Body of pancreas (tissue), 4 donors: ENCODE measurements around the gene COL9A3. TPM values are rescaled to one million over a fixed set of nuclear protein-coding genes. Genes with fewer than 3 reads are reported as not detected.

Experiments
- ATAC-seq: fragments of 150-250 bp; one replicate; pipeline ENCODE4 v1.9.1; 2016
- DNase-seq, 4 donors: peaks; one replicate each; pipeline ENCODE4 v3.0.0-alpha.2; 2019
- H3K27ac ChIP-seq, 4 donors: fragments of 200-600 bp; sonication (generic); 1 replicate in 3 of 4; 2 replicates in 1 of 4; pipeline versions ENCODE4 v1.5.1 to v1.6.1; 2016 to 2019; ENCODE audit warnings: mild to moderate bottlenecking in 1 of 4, mixed read lengths in 1 of 4, moderate library complexity in 1 of 4
- H3K27me3 ChIP-seq, 2 donors: fragments of 200-600 bp; sonication (generic); one replicate each; pipeline ENCODE4 v1.6.0; 2016; ENCODE audit warnings: mild to moderate bottlenecking in 1 of 2
- H3K36me3 ChIP-seq, 2 donors: fragments of 200-600 bp; sonication (generic); replicated peaks in 1 of 2; 2 replicates each; pipeline ENCODE4 v1.5.1; 2016; ENCODE audit warnings: low read depth in 2 of 2; ENCODE audit not compliant: insufficient read depth in 1 of 2
- H3K4me1 ChIP-seq: fragments of 200-600 bp; sonication (generic); one replicate; pipeline ENCODE4 v1.6.0; 2016
- H3K4me3 ChIP-seq, 2 donors: fragments of 200-600 bp; sonication (generic); 1 replicate in 1 of 2; 2 replicates in 1 of 2; pipeline ENCODE4 v1.5.1; 2016 to 2019
- H3K9me3 ChIP-seq, 3 donors: fragments of 200-600 bp; sonication (generic); 1 replicate in 2 of 3; 2 replicates in 1 of 3; pipeline ENCODE4 v1.5.1; 2016
- POLR2A ChIP-seq, 3 donors: fragments of 450-650 bp; IDR thresholded peaks; one replicate each; pipeline ENCODE4 v1.6.1; 2016; ENCODE audit warnings: antibody characterized with exemption in 3 of 3, mild to moderate bottlenecking in 2 of 3
- WGBS, 2 donors: methylation state at CpG; one replicate each; pipeline ENCODE4 v1.1.5; 2017; 5-methylcytosine and 5-hydroxymethylcytosine counted together
- intact Hi-C: fragments of 100-400 bp; cut with DNase I; formaldehyde crosslinking; loops from one replicate; pipeline ENCODE4 v1.15.1; 2023
- total RNA-seq, 2 donors: library from RNA; depleted of rRNA; stranded (reverse); fragments of >200 nt; gene quantifications; one replicate each; pipeline ENCODE4 v1.1.0, GENCODE V29; 2016
- TF ChIP-seq, protein P1 (sequence below), 7 experiments: fragments of 450-650 bp in 4 of 7; fragments of 200-600 bp in 3 of 7; sonication (generic) in 3 of 7; IDR thresholded peaks; one replicate each; pipeline ENCODE4 v1.5.1; 2016 to 2019; ENCODE audit warnings: antibody characterized with exemption in 7 of 7

COL9A3 gene
- total RNA-seq, 2 donors from 2014 or later, result 25.2 to 69.5 TPM

DNA sequence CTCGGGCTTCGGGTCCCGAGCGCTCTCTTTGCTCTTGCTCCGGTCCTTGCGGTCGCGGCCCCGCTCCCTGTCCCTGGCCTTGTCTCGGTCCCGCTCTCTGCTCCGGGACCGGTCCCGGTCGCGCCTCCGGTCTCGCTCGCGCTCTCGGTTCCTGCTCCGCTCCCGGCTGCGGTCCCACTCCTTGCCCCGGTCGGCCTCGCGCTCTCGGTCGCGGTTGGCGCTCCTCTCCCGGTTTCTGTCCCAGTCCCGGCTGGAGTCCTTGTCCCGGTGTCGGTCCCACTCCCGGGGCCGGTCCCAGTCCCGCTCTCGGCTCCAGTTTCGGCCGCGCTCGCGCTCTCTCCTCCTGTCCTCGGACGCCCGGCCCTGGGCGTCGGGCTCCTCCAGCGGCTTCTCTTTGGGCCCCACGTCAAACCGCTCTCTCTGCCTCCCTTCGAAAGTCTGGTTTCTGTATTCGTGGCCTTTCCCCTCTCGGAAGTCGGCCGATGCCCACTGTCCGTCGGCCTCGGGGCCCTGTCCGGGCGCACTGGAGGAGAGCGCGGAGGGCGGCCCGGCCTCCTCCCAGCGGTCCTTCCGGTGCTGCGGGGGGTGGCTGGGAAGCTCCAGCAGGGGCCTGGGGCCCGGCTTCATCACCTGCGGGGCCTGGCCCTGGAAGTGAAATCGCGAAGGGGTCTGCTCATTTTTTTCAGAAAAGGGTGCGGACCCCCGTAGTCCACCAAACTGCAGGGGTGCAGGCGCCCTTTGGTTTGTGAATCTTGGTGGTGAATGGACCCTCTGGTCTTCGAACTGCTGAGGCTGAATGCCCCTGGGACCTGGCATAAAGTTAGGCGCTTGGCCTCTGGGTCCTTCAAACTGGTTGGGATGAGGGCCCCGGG is 62.7 kb downstream of the COL9A3 start:
- no peak for ATAC-seq
- H3K4me1 ChIP-seq, result peaks cover 11% of the 10 kb centered on the region
- TF ChIP-seq POLR2A (IDR thresholded peaks at IDR 0.05), result no peak
- TF ChIP-seq, protein P1, sequence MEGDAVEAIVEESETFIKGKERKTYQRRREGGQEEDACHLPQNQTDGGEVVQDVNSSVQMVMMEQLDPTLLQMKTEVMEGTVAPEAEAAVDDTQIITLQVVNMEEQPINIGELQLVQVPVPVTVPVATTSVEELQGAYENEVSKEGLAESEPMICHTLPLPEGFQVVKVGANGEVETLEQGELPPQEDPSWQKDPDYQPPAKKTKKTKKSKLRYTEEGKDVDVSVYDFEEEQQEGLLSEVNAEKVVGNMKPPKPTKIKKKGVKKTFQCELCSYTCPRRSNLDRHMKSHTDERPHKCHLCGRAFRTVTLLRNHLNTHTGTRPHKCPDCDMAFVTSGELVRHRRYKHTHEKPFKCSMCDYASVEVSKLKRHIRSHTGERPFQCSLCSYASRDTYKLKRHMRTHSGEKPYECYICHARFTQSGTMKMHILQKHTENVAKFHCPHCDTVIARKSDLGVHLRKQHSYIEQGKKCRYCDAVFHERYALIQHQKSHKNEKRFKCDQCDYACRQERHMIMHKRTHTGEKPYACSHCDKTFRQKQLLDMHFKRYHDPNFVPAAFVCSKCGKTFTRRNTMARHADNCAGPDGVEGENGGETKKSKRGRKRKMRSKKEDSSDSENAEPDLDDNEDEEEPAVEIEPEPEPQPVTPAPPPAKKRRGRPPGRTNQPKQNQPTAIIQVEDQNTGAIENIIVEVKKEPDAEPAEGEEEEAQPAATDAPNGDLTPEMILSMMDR (IDR thresholded peaks at IDR 0.05), result no peak
- no peak overlapping the region for H3K4me3 ChIP-seq
- intact Hi-C loops, result no loop called here
- H3K27ac ChIP-seq, result no peak overlapping the region
- no peaks in the 10 kb centered on the region for H3K27me3 ChIP-seq
- peaks cover 5 to 8% of the 10 kb centered on the region in 2 donors for H3K36me3 ChIP-seq
- WGBS, 2 donors, result 88% methylated on average over 58 to 60 of the region's 80 CpGs
- DNase-seq, result no peak
- H3K9me3 ChIP-seq, result no peaks in the 10 kb centered on the region

DNA sequence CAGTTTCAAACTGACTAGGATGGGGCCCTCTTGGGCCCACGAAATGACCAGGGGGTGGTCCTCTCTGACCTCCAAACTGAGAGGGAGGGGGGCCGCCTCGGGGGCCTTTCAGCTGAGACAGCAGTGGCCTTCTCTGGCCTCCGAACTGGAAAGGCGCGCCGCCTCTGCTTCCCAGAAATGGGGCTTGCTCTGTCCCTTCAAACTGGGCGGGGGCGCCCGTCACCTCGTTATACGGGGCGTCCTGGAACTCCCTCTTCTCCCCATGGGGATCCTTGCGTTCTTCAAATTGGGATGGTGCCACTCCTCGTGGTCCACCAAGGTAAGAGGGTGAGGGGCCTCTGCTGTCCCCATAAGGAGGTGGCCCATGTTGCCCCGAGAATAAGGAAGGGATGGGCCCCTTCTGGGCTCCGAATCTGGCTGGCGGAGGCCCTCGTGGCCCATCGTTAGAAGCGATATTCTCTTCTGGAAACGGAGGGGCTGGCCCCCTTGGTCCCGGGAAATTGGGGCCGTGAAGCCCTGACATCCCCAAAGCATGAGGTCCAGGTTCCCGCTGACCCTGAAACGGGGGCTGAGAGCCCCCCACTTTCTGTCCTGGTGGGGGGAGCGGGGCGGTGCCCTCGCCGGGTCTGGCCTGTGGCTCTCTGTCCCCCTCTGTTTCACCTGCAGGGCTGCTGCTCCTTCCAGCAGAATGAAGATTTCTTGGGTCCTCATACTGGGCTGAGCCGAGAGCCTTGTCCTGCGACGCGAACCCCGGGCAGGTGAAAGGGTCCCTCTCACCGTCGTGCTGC is 63.5 kb downstream of the COL9A3 start:
- Histone ChIP-seq H3K9me3 (no peaks in the 10 kb centered on the region), H3K4me1 (peaks cover 11% of the 10 kb centered on the region), H3K4me3 (no peak overlapping the region), H3K27ac (no peak overlapping the region), H3K27me3 (no peaks in the 10 kb centered on the region), H3K36me3 (peaks cover 5 to 8% of the 10 kb centered on the region in 2 donors)
- no peak for TF ChIP-seq POLR2A (IDR thresholded peaks at IDR 0.05)
- TF ChIP-seq, protein P1 (IDR thresholded peaks at IDR 0.05), result no peak
- DNase-seq (no peak), ATAC-seq (no peak)
- intact Hi-C loops, result no loop called here
- WGBS, 2 donors, result 92% methylated on average over 29 to 37 of the region's 37 CpGs

DNA sequence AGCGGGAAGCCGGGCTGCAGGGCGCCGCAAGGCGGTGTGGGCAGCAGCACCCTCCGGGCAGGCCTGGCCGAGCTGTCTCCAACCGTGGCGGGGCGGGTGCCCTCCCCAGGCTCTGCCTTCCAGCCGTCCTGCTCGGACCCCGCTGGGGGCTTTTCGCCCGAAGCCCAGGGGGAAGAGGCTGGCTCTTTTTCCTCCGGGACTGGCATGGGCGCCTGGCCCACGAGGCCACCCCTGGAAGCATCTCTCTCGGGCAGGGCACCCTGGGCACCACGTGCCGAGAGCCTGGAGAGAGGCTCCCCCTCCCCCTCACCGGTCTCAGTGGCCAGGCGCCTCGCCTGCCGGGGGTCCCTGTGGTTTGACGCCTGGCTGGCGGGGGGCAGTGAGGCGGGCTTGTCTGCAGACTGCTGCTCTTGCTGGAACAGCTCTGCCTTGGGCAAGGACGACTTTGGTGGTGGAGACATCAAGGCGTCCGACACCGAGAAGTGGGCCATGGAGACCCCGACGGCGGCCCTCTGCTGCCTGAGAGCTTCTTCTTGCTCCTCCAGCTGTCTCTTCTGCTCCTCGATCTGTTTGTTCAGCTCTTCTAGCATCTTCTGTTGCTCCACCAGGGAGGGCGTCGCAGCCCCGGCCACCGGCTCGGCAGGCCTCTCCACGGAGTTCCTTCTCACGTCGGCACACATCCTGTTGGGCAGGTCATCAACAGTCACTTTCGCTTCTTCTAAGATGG is 64.2 kb downstream of the COL9A3 start:
- intact Hi-C loops, result no loop called here
- Histone ChIP-seq H3K27me3 (no peaks in the 10 kb centered on the region), H3K36me3 (peaks cover 5 to 8% of the 10 kb centered on the region in 2 donors), H3K27ac (no peak overlapping the region), H3K4me3 (no peak overlapping the region), H3K4me1 (peaks cover 4% of the 10 kb centered on the region), H3K9me3 (no peaks in the 10 kb centered on the region)
- ATAC-seq (no peak), DNase-seq (no peak)
- TF ChIP-seq, protein P1 (IDR thresholded peaks at IDR 0.05), result no peak
- no peak for TF ChIP-seq POLR2A (IDR thresholded peaks at IDR 0.05)
- 94 to 96% methylated on average over 20 to 37 of the region's 45 CpGs for WGBS, 2 donors

DNA sequence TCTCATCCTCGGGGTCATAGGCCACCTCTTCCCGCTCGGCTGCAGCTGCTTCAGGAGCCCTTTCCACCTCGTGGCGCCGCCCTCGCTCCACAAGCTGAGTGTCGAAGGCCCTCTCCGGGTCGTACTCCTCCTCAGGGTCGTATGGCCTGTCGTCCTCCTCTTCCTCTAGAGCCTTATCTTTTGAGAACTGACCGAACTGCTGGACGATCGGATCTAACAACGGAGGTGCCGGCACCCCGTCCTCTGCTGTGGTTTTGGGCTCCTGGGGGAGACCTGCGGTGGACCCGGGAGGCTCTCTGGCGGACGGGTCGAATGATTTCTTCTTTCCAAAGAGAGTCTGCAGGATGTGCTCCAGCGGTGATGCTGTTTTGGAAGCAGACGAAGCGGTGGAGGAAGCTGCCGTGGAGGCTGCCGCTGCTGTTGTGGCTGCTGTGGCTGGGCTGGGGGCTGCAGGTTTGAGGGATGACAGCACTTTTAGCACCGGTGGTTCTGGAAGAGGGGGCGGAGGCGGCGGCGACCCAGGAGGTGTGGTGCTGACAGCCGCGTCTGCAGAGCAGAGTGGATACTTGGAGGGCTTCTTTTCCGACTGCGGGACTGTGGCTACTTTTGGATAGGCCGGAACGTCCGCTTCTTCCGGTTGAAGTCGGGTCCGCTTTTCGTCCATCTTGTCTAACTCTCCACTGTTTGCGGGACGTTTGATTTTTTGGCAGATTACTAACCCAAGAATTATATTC is 65.0 kb downstream of the COL9A3 start:
- ATAC-seq (no peak), DNase-seq (no peak)
- 92 to 94% methylated on average over 46 of the region's 46 CpGs for WGBS, 2 donors

More for the DNA sequence above, 65.0 kb downstream of the COL9A3 start:
- H3K27me3 ChIP-seq, result no peaks in the 10 kb centered on the region
- intact Hi-C loops, result no loop called here
- H3K27ac ChIP-seq, result no peak overlapping the region
- peaks cover 5 to 8% of the 10 kb centered on the region in 2 donors for H3K36me3 ChIP-seq
- TF ChIP-seq POLR2A (IDR thresholded peaks at IDR 0.05), result no peak
- TF ChIP-seq, protein P1 (IDR thresholded peaks at IDR 0.05), result no peak
- H3K9me3 ChIP-seq, result no peaks in the 10 kb centered on the region
- peaks cover 5% of the 10 kb centered on the region for H3K4me1 ChIP-seq
- H3K4me3 ChIP-seq, result no peak overlapping the region
